Esophagus mucosa (tissue), 1 donor: ENCODE results near the gene GNG4. TPM values are rescaled to one million over a fixed set of nuclear protein-coding genes. Genes with fewer than 3 reads are reported as not detected.

Experiments
- ATAC-seq: fragments of 200-7000 bp; cut with Tn5 transposase; one replicate; pipeline ENCODE4 v1.9.1; 2020
- total RNA-seq: library from RNA; stranded (reverse); gene quantifications from one replicate; pipeline ENCODE4 v1.2.4, GENCODE V29; 2023
- donor health status: DM: yes; HTN: yes; CAD: no.

The GNG4 gene
- total RNA-seq, 1 donor from 2014 or later, result 7.2 TPM

DNA sequence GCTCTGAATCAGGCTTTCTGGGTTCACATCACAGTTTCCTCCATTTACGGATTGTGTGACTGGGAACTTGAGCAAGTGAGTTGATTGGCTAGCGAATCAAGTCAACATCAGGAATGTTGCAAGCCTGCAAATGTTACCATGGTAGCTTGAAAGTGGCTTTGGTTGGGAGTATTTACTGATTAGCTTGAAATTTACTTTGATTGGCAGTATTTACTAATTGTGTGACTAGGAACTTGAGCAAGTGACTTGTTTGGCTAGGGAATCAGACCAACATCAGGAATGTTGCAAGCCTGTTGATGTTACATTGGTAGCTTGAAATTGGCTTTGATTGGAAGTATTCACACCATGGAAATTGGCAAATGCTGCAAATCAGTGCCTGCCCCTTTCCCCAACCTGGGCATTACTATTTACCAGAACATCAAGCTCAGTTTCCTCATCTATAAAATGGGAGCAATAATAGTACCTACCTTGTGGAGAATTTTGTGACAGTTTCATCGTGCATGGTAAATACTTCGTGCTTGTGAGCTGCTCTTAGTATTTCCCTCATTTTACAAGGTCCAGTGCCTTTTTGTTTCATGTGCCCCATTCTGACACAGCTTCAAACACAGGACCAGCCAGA lies 122.3 kb downstream of the GNG4 start:
- ATAC-seq, result no peak

DNA sequence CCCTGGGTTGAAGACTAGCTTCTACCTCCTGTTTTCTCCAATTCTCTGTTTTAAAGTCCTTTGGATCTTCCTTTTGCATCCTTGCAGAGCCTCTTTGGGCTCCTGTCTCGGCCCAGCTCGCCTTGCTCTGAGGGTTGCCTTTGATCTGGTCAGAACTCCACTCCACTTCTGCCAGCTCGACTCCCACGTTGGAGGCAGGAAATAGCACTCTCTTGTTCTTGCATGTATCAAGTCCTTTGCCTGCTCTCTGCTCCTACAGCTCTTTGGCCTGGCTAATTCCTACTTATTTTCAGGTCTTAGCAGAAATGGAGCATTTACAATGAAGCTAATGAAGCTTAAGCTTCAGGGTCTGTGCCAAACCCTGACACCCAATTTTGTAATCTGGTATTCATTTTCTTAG lies 124.3 kb downstream of the GNG4 start:
- ATAC-seq, result no peak

DNA sequence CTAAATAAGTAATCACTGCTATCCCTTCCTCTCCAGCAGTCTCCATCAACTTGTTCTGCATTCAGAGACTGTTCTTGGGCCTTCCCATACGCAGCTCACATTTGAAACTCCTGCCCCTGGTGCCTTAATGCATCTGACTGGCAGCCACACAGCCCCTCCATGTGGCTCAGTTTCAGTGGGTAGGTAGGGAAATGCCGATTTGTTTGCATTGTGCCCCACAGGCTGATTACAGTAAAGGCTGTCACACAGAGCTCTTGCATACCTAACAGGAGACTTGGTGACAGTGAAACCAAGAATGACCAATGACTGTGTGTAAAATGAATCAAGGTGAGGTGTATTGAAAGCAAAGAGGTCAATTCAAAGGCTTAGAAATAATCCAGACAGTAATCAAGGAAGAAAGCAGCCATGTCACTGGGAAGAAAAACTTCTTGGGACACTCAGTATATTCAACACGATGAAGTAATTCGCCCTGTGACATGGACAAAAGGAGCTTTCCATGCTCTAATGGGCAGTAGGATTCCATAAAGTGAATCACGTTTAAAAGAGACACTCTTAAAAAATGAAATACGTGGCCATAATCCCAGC lies 132.6 kb downstream of the GNG4 start:
- peak; percentile 72 for ATAC-seq

DNA sequence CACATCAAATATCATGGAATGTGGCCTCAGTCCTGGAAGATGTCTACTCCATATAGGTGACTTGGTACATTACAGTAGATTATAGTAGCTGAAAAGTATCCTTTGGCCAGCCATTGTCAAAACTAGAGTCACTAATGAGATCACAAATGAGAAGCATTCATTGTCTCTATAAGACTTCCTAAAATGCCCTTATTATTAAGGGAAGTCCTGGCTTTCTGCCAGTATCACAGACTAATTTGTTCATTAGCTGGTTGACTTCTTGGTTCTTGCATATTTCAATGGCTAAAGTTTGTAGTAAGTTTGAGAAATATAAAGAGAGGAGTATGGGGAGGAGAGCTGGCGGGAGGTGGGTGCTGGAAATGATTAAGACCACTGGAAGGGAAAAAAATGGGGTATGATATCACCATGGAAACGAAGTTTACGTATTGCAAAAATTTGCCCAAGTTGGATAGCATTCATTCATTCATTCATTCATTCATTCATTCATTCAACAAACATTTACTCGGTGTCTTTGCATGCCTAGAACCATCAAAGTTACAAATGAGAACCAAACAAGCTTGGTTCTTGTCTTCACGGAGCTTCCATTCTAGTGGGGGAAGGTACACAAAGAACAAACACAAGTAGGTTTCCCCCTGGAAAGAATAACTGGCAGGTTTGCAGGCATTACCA lies 133.6 kb downstream of the GNG4 start:
- ATAC-seq, result no peak

DNA sequence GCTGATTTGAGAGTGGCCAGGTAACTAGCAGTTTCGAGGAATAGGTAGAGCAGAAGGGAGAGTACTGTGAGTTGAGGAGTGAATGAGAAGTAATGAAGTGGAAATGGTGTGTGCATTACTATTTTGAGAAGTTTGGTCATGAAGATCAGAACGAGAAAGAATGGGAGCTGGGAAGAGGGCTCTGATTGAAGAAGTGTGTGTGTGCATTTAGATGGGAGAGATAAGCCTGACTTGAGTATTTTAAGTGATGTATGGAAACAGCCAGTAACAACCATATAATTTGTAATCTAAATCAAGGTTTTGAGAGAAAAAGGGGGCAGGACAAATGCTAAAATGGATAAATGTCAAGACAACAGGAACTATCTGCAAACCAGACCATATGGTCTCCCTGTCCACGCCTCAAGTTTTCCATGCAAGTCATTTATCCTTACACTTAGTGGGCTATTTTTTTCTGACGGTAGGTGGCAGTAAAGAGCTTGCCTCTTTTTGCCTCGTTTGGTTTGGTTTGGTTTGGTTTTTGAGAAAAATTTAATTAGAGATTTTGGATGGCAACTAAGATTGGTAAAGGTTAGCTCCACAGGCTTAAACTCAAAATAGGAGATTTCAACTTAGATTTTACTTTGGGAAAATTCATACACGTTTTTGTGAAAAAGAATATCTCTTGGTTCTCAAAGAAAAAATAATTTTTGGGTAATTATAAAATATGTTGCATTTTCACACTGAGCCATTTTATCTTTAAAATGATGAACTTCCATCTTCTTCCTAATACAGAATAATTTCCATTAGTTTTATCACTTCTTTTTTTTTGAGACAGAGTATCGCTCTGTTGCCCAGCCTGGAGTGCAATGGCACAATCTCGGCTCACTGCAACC lies 135.9 kb downstream of the GNG4 start:
- peak; percentile 56 for ATAC-seq

DNA sequence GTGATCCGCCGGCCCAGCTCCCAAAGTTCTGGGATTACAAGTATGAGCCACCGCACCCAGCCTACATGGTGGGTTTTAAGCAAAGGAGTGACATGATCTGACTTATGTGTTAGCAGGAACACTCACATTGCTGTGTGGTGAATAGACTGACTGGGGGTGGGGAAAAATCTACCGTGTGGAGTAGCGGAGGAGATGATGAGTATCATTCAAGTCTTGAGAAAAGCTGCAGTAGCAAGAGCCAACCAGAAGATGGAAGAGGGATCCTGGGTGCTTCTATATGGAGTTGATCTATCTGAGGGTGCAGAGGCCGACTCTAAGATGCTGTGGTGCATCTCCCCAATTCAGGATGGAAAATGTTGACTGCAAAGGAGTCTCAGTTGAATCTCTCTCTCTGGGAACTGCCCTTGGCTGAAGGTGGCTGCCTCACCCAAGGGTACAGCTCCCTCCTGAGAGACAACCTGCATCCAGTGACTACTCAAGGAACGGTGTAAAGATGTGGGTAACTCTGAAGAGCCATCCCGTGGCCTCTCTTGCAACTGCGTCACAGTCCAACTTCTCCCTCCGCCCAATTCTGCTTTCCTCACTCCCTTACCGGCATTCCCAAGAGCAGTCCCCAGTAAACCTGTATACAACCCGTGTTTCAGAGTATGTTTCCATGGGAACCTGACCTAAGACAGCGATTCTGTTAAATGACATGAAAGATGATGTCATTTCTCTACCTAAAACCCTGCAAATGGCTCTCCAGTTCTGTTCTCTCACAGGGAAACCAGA lies 137.9 kb downstream of the GNG4 start:
- peak; percentile 42 for ATAC-seq

DNA sequence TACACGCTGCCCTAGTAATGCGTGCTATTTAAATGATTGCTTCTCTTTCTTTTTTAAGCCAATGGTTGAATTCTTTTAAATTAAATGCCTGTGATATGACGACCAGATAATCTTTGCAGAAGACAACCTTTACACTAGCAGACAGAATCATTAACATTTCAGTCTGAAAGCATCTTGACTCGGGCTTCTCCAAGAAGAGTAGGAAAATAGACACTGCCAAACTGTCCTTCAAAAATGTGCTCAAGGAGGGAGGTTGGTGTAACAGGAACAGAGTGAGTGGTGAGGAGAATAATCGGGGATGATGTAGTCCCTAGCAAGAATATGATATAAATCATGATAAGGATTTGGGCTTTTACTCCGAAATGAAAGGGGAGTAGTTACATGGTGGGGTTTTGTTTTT lies 138.8 kb downstream of the GNG4 start:
- no peak for ATAC-seq

DNA sequence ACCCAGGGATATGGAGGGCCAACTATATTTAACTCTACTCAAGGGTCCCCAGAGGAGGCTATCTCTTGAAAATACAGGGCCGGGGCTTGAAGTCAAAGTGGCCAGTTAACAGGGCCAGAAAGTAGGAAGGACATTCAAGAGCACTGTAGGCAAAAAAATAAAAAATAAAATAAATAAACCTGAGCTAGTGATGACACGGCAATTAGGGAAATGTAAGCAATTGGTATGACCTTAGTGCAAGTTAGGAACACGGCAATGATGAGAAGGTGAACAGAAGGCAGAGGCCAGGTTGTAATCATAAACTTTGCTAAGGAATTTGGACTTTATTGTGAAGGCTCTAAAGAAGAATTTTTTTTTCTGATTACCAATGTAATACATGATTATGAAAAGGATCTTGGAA lies 142.0 kb downstream of the GNG4 start:
- ATAC-seq, result no peak

DNA sequence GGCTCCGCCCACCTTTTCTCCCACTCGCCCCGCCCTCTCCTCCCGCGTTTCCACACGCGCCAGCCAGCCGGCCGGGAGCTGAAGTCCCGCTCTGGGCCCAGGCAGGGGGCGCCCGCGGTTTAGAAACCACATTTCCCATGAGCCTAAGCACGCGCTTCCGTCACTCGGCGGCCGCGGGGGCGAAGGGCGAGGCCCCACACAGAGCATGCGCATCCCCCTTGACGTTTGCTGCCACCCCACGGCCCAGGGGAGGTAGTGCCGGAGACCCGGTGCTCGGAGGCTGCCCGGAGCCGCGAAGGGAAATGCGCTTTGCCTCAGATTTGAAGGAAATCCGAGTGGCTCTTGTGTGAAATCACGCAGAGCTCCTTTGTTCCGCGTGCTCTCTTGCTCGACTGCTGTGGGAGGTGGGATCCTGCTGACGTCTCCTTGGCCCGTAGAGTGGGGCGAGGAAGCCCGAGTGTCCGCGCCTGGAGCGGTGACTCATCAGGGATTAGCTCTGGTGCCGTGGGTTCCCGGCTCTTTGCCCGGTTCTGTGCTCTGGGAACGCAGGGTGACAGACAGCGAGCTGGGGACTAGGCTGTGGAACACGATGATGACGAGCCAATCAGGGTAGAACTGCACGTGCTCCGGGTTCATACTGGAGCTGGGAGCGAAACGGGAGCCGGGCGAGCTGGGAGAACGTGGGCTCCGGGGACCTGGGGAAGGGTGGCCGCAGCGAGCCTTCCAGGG lies 144.9 kb downstream of the GNG4 start:
- ATAC-seq, result peak; percentile 96

DNA sequence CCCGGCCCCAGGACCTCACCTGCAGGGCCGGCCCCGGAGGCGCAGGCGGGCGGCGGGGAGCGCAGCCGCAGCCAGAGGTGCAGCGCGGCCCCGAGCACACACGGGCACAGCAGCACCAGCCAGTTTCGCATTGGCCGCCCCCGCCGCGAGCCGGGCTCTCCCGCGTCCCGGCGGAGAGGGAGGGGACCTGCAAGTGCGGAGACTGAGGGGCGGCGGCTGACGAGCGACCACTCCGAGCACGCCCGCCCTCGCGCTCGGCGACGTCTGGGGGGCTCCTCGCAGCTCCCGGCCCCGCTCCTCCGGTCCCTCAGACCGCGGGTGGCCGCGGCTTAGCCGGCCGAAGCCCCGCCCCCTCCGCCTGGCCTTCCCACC lies 145.5 kb downstream of the GNG4 start, which contains the start of gene B3GALNT2:
Gene B3GALNT2, minus strand, starts transcription at position 331 of the 372 bp plus-strand sequence. Its CDS starts 200 bp downstream, at position 131.
- ATAC-seq, result peak; percentile 53

DNA sequence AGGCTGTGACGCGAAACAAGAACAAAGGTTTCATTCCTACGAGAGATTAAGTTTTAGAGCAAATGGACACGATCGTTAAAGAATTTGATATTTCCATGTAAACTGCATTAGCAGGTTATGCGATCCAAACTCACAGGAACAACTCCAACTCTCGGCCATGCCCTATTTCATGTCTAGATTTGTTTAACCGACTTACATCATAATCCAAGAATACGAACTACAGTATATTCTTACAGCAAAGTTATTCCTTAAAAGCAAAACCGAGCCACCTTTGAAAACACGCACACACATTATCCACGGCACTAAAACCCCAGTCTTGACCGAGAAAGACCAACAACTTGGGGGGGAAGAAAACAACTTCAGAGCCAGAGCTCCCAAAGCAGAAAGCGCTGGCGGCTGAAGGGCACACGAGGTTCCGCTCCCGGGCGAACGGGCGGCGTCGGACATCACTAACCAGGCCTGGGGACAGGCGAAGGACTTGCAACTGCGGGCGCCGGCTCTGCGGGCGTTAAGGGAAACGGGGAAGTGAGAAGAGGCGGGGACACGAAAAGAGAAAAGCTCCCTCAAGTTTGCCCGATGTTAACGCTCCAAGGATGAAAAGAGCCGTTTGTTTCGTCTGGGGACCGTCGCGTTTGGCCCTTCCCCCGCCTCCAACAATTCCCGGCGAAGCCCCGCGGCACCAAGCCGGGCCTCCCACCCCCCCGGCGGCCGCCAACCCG lies 146.0 kb downstream of the GNG4 start:
- ATAC-seq, result peak; percentile 2

DNA sequence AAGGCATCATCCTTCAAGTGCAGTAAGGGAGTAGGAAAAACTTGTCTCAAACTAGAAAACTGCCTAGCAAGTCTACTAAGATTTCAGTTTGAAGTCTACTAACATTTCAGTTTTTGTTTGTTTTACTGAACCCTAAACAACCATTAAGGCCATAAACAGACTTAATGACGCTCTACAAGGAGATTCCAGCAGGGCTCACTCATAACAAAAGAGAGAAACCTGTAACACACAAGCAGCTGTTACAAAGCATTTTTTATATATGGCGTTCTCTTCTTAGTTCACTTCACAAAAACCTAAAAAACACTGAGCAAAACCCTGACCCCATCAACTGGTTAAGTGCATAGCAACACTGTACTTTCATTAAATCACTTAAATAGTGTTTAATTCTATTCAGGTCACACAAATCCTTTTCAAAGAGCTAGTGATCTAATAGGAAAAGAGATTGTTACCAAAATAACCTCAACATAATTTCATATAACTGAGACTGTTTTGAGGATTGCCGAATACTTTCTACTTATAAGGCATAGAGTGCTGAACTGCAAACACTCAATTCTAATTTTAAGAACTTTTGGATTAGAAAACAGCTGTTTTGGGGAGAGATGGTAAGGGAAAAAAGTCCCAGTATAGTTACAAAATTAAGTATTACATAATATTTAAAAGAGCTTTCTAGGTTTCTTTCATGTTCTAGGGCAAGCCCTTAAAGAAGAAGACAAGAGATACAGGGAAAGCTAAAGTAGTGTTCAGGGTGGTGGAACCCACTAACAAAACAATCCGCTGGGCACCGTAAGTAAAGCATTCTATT lies 146.8 kb downstream of the GNG4 start:
- ATAC-seq, result no peak

DNA sequence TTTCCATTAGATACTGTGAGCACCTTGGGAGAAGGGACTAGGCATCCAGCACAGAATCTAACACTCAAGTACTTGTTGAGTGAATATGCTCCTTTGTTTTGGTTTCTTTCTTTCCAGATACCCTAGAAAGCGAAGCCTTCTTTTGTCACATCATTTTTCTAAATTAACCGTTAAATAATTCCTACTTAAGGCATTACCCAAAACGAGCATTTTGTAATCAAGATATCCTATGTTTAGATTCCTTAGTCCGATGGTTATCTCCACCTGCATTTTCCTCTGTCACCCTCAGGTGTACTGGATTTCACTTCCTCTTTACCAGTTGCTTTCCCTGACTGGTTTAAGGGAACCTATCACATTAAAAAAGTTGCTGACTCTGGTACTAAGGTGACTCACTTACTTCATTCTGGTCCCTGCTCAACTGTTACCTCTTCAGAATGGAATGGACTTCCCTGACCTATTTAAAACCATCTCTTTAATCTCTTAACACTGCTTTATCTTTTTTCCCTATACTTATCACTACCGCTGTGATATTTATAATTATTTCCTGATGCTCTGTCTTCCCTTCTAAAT lies 148.5 kb downstream of the GNG4 start:
- no peak for ATAC-seq

Other genes with a start within 250 kb of the GNG4 start
- gene B3GALNT2, start 145.3 kb downstream of the GNG4 start, total RNA-seq, result 25.5 TPM
- 19.2 TPM for gene LYST, start 217.1 kb upstream of the GNG4 start, total RNA-seq